GM12801 (cell line): ENCODE results near the gene AUTS2.

Source experiments
- TF ChIP-seq, protein P1 (sequence below): IDR thresholded peaks from one replicate; pipeline ENCODE4 v1.5.1; 2011; ENCODE audit warnings: control low read depth; ENCODE audit not compliant: insufficient read length; ENCODE audit errors: extremely low read depth

AUTS2 gene

GRCh38 chr7:69743436-69743835, 145.2 kb downstream of the AUTS2 start:
- TF ChIP-seq, protein P1, sequence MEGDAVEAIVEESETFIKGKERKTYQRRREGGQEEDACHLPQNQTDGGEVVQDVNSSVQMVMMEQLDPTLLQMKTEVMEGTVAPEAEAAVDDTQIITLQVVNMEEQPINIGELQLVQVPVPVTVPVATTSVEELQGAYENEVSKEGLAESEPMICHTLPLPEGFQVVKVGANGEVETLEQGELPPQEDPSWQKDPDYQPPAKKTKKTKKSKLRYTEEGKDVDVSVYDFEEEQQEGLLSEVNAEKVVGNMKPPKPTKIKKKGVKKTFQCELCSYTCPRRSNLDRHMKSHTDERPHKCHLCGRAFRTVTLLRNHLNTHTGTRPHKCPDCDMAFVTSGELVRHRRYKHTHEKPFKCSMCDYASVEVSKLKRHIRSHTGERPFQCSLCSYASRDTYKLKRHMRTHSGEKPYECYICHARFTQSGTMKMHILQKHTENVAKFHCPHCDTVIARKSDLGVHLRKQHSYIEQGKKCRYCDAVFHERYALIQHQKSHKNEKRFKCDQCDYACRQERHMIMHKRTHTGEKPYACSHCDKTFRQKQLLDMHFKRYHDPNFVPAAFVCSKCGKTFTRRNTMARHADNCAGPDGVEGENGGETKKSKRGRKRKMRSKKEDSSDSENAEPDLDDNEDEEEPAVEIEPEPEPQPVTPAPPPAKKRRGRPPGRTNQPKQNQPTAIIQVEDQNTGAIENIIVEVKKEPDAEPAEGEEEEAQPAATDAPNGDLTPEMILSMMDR: no peak

DNA sequence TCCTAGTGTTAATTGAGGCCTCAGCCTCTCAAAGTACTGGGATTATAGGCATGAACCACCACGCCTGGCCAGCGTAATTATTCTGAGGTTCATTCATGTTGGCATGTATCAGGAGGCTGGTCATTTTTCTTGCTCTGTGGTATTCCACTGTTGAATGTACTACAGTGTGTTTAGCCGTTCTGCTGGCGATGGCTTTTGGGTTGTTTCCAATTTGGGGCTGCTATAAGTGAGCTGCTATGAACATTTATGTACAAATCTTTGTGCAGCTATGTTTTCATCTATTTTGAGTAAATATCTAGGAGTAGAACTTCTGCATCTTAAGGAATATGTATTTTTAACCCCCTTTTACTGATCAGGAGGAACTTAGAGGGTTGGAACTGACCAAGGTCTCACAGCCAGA, 145.8 kb downstream of the AUTS2 start:
- TF ChIP-seq, protein P1: no peak

GRCh38 chr7:69746383-69746782, 148.1 kb downstream of the AUTS2 start:
- TF ChIP-seq, protein P1: no peak

GRCh38 chr7:69747144-69747543, 148.9 kb downstream of the AUTS2 start:
- TF ChIP-seq, protein P1: no peak

DNA sequence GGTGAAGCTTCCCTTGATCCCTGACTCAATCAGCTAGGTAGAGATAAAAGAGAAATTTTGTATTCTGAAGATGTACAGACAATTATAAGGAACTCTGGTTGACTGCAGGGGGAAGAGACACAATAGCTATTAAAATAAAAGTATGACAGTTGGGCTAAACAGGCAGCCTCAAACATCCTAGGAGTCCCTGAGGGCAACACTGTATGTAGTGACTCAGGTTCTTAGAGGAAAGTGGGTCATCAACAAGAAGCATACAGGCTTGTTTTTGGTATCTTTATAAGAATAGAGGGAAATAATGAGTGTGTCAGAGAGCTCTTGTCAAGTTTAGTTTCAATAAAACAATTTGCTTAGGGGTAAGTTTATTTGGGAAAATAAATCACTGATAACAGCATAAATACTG, 150.3 kb downstream of the AUTS2 start:
- TF ChIP-seq, protein P1: no peak

- TF ChIP-seq, protein P1: no peak
Measured at GRCh38 chr7:69749372-69749979, 151.2 kb downstream of the AUTS2 start.

- TF ChIP-seq, protein P1: no peak
Measured at GRCh38 chr7:69749994-69750393, 151.7 kb downstream of the AUTS2 start.

DNA sequence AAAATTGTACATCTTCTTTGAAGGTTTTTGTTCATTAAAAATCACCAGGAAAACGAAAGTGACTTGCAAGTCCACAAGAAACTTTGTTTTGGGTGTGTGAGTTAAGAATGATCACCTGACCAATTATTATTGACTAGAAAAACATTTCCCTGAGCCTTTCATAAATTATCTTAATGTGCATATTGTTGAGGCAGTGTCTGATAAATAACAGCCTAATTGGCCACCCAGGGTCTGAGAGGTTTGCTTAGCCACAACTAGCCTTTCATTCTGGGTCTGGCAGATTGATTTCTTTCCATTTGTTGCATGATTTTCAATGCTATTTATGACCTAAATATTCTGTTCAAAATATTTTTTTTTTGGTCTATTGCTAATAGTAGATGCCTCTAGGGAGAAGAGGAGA, 152.8 kb downstream of the AUTS2 start:
- TF ChIP-seq, protein P1: no peak
